ENCODE data around the gene POC1A.

Gene POC1A

DNA sequence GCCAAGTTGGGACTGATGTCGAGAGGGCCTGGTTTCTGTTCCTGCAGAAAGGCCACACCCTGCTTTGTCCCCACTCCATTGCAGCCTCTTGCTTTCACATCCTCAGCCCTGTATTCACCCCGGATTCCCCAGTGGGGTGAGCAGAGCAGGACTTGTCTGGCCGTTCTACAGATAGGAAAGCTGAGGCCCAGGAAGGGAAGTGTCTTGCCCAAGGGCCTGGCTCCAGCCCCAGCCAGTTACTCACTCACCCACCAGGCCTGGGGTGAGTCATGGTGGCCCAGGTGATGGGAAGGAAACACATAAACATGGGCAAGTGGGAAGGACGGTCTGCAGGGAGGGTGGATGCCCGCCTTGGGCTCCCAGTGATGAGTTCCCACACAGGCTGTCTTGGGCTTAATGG, 91.7 kb downstream of the POC1A start:
- no peak for TF ChIP-seq FOXK2 (IDR thresholded peaks at IDR 0.05)
- TF ChIP-seq FOXA1 (IDR thresholded peaks at IDR 0.05) = no peak
- ChIA-PET POLR2A (no interaction called here), CTCF (interaction anchor here (1.1 kb wide), 1 partner anchor 9 kb away, joined by 3 read pairs; no protein-coding TSS in a partner anchor)
- no peak for DNase-seq (ENCODE audit: extremely low spot score)

DNA sequence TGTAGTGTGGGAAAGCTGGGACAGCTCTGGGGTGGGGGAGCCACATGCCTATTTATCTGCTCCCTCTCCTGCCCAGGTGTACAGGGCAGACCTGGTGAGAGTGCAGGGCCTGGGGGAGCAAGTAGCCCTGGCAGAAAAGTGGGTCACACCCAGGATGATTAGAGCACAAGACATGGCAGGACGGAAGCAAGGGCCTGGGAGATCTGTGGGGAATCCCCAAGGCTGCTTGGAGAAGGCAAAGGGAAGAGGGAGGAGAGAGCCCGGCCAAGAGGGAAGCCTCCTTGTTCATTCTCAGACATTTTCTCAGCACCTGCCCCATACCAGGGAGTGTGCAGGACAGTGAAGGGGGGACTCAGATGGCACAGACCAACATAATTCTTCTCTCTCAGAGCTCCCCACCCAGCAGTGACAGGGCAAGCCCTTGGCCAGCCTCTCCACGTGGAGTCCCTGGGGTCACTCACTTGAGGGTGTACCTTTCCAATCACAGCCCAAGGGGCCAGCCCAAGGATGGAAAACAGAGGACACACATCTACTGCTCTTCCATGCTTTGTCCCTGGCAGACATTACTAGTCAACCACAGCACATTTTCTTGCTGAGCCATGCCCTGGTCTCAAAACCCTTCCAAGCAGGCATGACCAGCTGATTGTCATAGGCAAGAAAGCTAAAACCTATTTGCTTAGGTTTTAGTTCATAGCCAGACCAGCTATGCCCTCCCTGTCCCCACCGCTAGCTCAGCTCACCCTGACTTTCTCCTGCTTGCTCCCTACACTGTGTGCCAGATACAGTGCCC, 92.9 kb downstream of the POC1A start:
- no peak for DNase-seq (ENCODE audit: extremely low spot score)
- ChIA-PET CTCF (no interaction called here), POLR2A (interaction anchor here (1.2 kb wide), 1 partner anchor 66 kb away, joined by 4 read pairs; the partner anchor contains the start of gene RPL29)
- TF ChIP-seq CTBP1 (IDR thresholded peaks at IDR 0.05; ENCODE audit: borderline replicate concordance) (no peak), FOXA1 (IDR thresholded peaks at IDR 0.05) (no peak), SUZ12 (IDR thresholded peaks at IDR 0.05) (no peak), NFRKB (IDR thresholded peaks at IDR 0.05) (no peak), ARNT (IDR thresholded peaks at IDR 0.05) (no peak), TARDBP (IDR thresholded peaks at IDR 0.05) (no peak), HDGF (IDR thresholded peaks at IDR 0.05; ENCODE audit: borderline replicate concordance) (no peak), L3MBTL2 (conservative IDR thresholded peaks at IDR 0.05) (no peak)
- TF ChIP-seq, protein P1, sequence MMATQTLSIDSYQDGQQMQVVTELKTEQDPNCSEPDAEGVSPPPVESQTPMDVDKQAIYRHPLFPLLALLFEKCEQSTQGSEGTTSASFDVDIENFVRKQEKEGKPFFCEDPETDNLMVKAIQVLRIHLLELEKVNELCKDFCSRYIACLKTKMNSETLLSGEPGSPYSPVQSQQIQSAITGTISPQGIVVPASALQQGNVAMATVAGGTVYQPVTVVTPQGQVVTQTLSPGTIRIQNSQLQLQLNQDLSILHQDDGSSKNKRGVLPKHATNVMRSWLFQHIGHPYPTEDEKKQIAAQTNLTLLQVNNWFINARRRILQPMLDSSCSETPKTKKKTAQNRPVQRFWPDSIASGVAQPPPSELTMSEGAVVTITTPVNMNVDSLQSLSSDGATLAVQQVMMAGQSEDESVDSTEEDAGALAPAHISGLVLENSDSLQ (IDR thresholded peaks at IDR 0.05) = no peak

DNA sequence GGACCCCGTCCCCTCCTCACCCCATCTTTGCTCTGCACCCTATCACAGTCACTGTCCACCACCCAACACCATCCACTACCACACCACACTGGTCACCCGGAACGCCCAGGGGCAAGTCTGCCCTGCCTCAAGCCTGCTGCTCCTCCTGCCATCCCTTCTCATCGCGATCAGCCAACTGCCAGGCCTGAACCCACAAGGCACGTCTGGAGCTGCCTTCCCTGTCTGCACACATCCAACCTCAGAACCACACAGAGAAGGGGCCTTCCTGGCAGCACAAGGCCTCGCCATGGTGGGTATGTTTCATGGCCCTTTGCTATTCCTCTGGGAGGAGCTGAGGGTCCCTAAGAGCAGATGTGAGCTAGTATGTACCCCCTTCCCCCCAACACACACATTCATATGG, 94.4 kb downstream of the POC1A start:
- ChIA-PET CTCF (interaction anchor here (1.2 to 1.3 kb wide), 2 partner anchors 46 to 85 kb away, joined by 3 to 4 read pairs; no protein-coding TSS in a partner anchor), POLR2A (interaction anchor here (1.2 kb wide), 1 partner anchor 64 kb away, joined by 4 read pairs; the partner anchor contains the start of gene RPL29)
- DNase-seq (ENCODE audit: extremely low spot score) = no peak
- no peak for TF ChIP-seq FOXK2 (IDR thresholded peaks at IDR 0.05)
- no peak for TF ChIP-seq NFRKB (IDR thresholded peaks at IDR 0.05)
- TF ChIP-seq CTBP1 (IDR thresholded peaks at IDR 0.05; ENCODE audit: borderline replicate concordance) = no peak
- no peak for TF ChIP-seq FOXM1 (IDR thresholded peaks at IDR 0.05; ENCODE audit: borderline replicate concordance)
- no peak for TF ChIP-seq LEF1 (IDR thresholded peaks at IDR 0.05; ENCODE audit: borderline replicate concordance)
- TF ChIP-seq ELF4 (IDR thresholded peaks at IDR 0.05) = no peak
- TF ChIP-seq L3MBTL2 (conservative IDR thresholded peaks at IDR 0.05) = no peak
- TF ChIP-seq SP1 (IDR thresholded peaks at IDR 0.05) = no peak
- no peak for TF ChIP-seq HDGF (IDR thresholded peaks at IDR 0.05; ENCODE audit: borderline replicate concordance)

DNA sequence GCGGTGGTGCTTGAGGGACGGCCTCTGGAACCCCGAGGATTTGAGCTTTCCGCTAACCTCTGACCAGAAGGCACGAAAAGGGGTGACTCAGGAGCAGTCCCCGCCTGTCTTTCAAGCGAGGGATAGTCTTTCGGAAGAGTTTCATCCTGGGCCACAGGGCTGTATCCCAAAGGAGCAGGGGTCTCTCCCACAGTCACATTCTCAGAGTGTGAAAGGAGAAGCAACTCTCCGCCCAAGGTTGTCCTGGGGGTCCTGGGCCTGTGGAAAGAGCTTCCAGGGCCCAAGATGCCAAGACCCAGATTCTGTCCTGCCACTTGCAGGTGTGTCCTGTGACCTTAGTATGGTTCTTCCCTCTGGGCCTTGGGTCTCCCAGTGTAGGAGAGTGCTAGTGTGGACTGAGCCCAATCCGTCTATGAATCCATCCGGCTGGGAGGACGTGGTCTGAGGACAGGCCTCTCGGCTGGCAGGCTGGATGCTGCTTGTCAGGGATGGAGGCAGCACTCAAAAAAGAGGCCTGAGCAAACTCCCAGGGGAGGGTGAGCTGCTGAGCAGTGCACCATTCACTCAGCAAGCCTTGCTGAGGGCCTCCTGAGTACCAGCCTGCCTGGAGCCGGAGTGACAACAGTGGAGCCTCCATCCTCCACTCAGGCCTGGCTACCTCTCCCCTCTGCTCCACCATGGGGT, 96.3 kb downstream of the POC1A start:
- POLR2A ChIA-PET = interaction anchor here (0.7 to 2.6 kb wide), 5 partner anchors 52 to 116 kb away, joined by 3 to 11 read pairs (median 4); partner anchors contain the start of genes PARP3, POC1A, RPL29 and RRP9
- TF ChIP-seq LEF1 (IDR thresholded peaks at IDR 0.05; ENCODE audit: borderline replicate concordance) (no peak), NFRKB (IDR thresholded peaks at IDR 0.05) (no peak), L3MBTL2 (conservative IDR thresholded peaks at IDR 0.05) (no peak), SUZ12 (IDR thresholded peaks at IDR 0.05) (no peak), FOXA1 (IDR thresholded peaks at IDR 0.05) (no peak), FOXK2 (IDR thresholded peaks at IDR 0.05) (no peak), ARNT (IDR thresholded peaks at IDR 0.05) (no peak), CTBP1 (IDR thresholded peaks at IDR 0.05; ENCODE audit: borderline replicate concordance) (no peak)
- CTCF ChIA-PET = interaction anchor here (0.6 to 1.7 kb wide), 3 partner anchors 54 to 71 kb away, joined by 3 to 4 read pairs (median 4); no protein-coding TSS in a partner anchor
- DNase-seq (ENCODE audit: extremely low spot score) = no peak

DNA sequence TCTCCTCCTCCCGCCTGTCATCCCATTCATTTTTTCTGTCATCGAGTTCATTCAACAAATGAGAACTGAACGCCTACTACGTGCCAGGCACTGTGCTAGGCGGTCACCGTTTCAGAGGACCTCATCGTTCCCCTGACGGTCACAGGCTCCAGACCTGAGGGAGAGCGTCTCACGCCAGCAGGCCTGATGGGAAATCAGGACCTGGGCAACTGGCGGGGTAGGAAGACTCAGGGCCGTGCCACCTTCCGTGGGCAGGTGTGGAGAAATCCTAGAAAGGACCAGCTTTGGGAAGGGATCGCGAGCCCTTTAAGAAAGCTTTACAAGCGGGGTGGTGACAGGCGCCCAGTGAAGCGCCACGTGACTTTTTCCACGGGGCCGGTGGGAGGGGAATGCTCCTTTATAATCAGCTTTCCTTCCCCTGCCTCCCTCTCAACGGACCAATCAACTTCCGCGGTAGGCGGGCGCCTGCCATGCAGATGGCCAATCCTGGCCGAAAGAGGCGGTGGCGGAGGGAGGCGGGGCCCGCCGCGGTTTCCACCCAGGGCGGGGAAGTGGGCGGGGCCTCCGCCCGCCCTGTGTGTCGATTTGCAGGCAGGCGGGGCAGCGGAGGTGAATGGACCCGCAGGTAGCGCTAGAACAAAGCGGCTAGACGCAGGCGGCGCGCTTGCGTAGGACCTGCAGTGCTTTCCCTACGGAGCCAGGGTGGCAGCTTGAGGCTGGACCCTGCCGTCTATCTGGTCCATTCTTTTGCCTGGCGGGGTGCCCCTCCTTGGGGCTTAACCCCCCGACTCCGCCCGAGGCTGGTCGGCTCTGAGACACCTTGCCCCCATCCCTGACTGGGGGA, 97.0 kb downstream of the POC1A start:
- TF ChIP-seq ZNF384 (IDR thresholded peaks at IDR 0.05) (no peak), FOXA1 (IDR thresholded peaks at IDR 0.05) (no peak), FOXM1 (IDR thresholded peaks at IDR 0.05; ENCODE audit: borderline replicate concordance) (0 out of 2 replicates have a peak, but pooled peaks have one; percentile 5), ELF4 (IDR thresholded peaks at IDR 0.05) (no peak), L3MBTL2 (conservative IDR thresholded peaks at IDR 0.05) (peak; percentile 71), ARNT (IDR thresholded peaks at IDR 0.05) (no peak), TARDBP (IDR thresholded peaks at IDR 0.05) (peak; percentile 71; the same call in 1 of the 2 replicates), SP1 (IDR thresholded peaks at IDR 0.05) (no peak), FOXK2 (IDR thresholded peaks at IDR 0.05) (no peak)
- TF ChIP-seq, protein P1 (IDR thresholded peaks at IDR 0.05) = peak; percentile 81
- ChIA-PET CTCF (interaction anchor here (0.6 to 2.0 kb wide), 4 partner anchors 19 to 1776 kb away, joined by 3 to 12 read pairs (median 3); no protein-coding TSS in a partner anchor), POLR2A (interaction anchor here (0.7 to 2.6 kb wide), 10 partner anchors 10 to 275 kb away, joined by 3 to 21 read pairs (median 4); partner anchors contain the start of genes ABHD14B, PARP3, POC1A and RPL29)
- DNase-seq (ENCODE audit: extremely low spot score) = peak; percentile 97

DNA sequence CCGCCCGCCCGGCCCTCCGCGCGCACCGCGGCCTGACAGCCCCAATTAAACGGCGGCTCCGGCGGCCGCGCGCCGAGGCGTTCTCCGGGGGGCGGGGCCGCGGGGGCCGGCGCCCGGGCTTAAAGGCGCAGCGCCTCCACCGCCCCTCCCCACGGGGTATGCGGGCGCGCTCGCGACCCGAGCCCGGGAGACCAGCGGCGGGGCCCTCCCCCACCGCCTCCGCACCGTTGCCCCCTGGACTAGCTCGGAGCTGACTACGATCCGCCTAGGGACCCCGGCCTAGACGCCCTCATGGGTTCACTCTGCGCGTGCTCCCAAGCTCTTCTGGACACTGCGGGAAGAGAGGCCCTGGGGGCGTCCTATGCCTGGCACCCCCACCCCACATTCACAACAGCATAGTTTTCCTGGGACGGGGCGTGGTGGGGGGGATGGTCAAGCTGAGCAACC, 97.7 kb downstream of the POC1A start, which contains the start of gene DUSP7:
Gene DUSP7 (minus strand): TSS at position 51 of the 447 bp plus-strand sequence. CDS start 205 bp downstream, outside the sequence.
- TF ChIP-seq FOXM1 (IDR thresholded peaks at IDR 0.05; ENCODE audit: borderline replicate concordance) = 0 out of 2 replicates have a peak, but pooled peaks have one; percentile 45
- no peak; the same call in 1 of the 2 replicates for TF ChIP-seq ARNT (IDR thresholded peaks at IDR 0.05)
- ChIA-PET POLR2A (interaction anchor here (0.7 to 2.6 kb wide), 10 partner anchors 10 to 275 kb away, joined by 3 to 21 read pairs (median 4); partner anchors contain the start of genes ABHD14B, PARP3, POC1A and RPL29), CTCF (interaction anchor here (0.5 to 2.0 kb wide), 8 partner anchors 15 to 1776 kb away, joined by 3 to 12 read pairs (median 3); no protein-coding TSS in a partner anchor)
- peak; percentile 71 for DNase-seq (ENCODE audit: extremely low spot score)

All from HEK293T (cell line).